Right ventricle myocardium superior (tissue), 1 donor: ENCODE measurements around the gene NDOR1. TPM values are rescaled to one million over a fixed set of nuclear protein-coding genes. Genes with fewer than 3 reads are reported as not detected.

ENCODE experiments used
- ATAC-seq: fragments of 200-7000 bp; cut with Tn5 transposase; one replicate; pipeline ENCODE4 v1.9.1; 2020; ENCODE audit warnings: mild to moderate bottlenecking; ENCODE audit not compliant: poor library complexity
- DNase-seq: peaks from one replicate; pipeline ENCODE4 v3.0.0-alpha.2; 2020
- intact Hi-C: fragments of 100-400 bp; cut with DNase I; formaldehyde crosslinking; loops from one replicate; pipeline ENCODE4 v1.11.2; 2022
- total RNA-seq: library from RNA; stranded (reverse); fragmentation: NEBNext Ultra II Directional; extraction: Animal tissue kit (Norgen Biotek cat#: 25700); gene quantifications from one replicate; pipeline ENCODE4 v1.2.1, GENCODE V29; 2021
- donor health status: DM: no; HTN: yes; CAD: no; lungs with severe emphysema.

Gene NDOR1
- total RNA-seq, 1 donor from 2014 or later: 5.5 TPM

DNA sequence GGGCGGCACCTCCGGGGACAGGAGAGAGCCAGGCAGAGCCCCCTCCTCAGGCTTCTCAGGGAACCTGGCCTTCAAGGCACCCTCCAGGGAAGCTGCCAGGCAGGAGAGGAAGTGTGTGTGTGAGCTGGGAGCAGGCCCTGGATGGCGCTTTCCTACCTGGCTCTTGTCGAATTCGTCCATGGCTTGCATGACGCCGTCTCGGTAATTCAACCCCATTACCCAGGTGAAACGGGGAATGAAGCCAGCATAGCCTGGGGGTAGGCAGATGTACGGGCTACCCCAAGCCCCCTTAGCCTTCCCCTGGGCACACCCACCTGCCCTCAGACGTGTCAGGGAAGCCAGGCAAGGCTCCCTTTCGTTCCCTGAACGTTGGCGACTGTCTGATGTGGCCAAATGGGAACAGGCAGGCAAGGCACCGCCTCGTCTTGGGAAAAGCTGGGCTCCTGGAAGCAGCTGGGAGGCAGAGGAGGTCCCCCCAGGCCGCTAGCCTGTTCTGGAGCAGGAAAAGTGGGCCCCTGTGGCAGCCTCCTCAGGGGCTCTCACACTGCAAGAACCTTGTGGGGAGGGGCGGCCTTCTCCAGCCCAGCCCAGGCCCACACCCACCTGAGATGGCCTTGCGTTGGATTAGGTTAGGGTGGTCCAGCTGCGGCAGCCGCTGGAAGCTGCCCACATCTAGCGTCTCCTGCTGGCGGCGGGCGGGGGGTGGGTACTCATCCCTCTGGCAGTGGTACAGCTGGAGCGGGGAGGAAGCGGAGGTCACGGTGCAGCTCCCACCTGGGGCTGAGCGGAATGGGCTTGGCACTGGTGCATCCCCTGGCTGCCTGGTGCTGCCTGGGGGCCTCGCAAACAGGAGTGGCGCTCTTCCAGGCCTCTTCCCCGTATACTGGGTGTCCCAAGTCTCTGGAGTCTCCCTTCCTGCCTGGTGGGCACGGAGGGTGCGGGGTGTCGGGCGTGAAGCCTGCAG lies 39.3 kb downstream of the NDOR1 start:
- DNase-seq: no peak
- intact Hi-C loops: no loop called here
- ATAC-seq: no peak

DNA sequence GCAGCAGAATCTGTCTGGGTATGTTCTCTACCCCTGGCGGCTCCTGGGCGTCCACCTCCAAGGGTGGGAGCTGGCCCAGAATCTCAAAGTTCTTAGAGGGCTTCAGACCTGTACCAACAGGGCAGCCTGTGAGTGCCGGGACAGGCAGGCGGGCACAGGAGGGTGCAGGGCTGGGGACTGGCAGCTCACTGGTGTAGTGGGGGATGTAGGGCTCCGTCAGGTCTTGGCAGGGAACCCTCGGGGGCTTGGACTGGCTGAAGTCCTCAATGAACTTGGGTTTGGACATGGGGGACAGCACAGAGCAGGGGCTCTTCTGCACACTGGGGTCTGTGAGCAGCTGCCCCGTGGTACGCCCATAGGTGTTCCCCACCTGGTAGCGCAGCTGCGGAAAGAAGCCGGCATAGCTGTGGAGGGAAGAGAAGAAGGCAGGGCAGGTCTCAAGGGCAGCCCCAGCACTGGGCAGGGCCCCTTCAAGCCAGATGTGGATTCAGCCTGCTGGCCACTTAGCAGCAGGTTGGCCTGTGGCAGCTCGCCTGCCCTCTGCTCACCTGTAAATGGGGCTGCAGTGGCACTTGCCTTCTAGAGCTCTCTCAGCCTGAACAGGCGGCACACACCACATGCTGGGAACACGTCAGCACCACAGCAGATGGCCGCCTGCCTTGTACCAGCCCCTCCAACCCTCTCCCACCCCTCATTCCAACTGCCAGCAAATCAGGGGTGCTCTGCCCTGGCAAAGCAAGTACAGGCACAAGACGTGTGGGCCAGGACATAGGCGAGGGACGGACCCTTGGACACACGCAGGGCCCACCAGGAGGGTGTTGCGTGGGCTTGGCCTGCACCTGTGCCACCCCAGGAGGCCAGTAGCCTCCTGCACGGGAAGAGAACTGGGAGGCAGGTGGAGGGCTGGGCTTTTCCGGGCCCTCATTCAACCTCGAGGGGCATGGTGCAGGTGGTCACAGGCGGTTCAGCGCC lies 40.2 kb downstream of the NDOR1 start:
- no peak for DNase-seq
- intact Hi-C loops: no loop called here
- no peak for ATAC-seq

DNA sequence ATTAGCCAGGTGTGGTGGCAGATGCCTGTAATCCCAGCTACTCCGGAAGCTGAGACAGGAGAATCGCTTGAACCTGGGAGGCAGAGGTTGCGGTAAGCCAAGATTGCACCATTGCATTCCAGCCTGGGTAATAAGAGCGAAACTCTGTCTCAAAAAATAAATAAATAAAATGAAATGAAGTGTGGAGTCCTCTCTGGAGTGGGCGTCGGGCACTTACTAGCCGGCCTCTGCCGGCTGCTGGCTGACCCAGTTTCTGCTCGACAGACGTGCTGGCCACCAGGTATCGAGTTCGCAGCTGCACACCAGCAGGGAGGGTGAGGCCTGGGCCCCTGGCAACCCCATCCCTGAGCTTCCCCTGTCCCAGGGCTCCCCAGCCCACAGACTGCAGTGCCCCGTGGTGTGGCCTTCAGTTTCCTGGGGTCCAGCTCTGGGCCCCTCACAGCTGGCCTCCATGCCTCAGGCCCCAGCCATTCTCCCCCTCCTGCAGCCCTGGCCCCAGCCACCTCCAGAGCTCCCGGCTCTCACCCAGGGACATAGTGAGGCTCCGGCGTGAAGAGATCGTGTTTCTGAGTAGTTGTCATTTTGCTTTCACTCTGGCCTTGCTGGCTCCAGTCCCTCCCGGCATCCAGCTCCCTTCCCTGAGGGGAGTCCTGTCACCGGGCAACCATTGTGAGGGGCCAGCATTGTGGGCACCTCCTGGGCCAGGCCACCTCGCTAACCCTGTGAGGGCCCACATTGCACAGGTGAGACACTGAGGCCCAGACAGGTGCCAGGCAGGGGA lies 41.8 kb downstream of the NDOR1 start:
- intact Hi-C loops: no loop called here
- DNase-seq: no peak
- no peak for ATAC-seq

DNA sequence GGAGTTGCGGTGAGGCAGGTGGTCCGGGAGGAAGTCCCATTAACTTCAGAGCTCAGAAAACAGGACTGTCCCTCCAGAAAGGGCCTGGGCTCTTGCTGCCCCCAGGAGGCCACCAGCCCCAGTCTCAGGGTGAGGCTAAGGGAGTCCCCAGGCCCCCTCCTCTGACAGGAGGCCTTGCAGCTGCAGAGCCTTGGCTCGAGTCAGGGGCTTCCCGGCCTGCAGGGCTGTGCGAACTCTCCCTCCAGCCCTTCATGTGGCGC lies 42.3 kb downstream of the NDOR1 start:
- intact Hi-C loops: no loop called here
- DNase-seq (no peak), ATAC-seq (no peak)

DNA sequence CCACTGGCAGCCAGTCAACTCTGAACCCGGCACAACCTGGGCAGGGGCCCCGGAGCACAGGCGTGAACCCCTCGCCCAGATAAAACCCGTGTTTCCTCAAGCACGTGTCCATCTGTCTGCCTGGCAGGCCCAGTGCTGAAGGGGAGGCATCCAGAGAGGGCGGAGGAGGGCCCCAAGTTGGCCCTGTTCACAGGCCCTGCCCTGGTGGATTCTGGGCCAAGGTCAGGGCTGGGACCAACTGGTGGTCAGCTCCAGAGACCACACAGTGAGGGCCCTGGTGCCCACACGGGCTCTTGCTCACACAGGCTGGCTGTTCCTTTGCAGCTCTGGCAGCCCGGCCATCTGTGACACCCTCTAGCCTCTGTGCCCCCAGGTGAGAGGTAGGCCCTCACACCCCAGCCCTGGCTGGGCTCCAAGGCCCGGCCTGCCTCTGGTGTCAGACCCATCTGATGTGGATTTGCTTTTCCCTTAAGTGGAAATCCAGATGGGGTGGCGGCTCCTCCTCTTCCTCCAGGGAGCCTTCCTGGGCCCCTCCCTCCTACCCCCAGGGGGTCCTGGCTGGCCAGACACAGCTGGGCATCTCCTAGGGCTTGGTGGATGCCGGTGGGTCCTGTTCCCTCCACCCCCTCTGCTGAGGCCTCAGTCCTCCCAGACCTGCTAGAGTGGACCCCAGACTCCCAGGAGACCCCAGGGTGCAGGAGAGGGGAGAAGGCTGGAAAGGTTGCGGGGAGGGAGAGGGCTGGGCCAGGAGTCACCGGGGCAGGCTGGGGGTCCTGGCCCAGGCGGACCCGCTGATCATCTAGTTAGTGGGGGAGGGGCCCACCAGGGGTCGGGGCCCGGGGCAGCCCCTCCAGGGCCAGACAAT lies 45.1 kb downstream of the NDOR1 start:
- peak; percentile 36 for ATAC-seq
- DNase-seq: peak; percentile 64
- intact Hi-C loops: no loop called here

DNA sequence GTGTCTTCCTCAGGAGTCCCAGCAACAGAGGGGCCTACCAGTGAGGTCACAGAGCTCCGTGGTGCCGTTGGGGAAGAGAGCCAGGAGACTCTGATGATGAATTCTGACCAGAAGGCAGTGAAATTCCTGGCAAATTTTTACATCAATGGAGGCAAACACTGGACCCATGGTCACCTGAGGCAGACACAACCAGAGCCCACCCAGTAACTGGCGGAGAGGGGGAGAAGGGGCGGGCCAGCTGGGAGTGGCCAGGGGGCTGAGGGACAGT lies 45.6 kb downstream of the NDOR1 start, which contains the start of gene STPG3:
TSS of gene STPG3 (plus strand) at position 93 of the 268 bp plus-strand sequence. CDS start at position 94, 1 bp downstream.
- DNase-seq: no peak
- intact Hi-C loops: no loop called here
- no peak for ATAC-seq

DNA sequence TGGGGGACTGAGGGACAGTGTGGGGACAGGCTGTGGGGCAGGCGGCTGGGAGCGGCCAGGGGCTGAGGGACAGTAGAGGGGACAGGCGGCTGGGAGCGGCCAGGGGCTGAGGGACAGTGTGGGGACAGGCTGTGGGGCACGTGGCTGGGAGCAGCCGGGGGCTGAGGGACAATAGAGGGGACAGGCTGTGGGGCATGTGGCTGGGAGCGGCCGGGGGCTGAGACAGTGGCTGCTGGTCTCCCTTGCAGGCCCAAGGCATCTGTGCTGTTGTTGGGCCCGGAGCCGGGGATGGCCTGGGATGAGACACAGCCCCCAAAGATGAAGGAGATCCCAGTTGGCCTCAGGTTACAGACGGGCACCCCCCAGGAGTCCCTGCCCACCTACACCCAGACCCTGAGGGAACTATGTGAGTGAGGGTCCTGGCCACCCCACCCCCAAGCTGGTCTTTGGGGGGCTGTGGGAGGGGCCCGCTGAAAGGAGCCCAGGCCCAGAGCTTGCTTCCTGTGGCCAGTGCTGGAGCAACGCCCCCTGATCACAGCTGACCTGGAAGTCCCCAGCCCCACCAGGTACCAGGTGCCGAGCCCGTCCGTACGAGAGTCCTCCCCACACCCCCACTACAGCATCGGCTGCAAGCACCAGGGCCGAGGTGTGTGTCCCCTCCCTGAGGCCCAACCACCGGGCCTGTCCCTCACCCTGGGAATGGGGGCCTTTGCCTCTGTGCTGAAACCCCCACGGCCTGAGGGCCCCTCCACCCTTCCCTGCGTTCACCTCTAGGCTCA lies 46.2 kb downstream of the NDOR1 start:
- ATAC-seq (no peak), DNase-seq (no peak)
- intact Hi-C loops: no loop called here

DNA sequence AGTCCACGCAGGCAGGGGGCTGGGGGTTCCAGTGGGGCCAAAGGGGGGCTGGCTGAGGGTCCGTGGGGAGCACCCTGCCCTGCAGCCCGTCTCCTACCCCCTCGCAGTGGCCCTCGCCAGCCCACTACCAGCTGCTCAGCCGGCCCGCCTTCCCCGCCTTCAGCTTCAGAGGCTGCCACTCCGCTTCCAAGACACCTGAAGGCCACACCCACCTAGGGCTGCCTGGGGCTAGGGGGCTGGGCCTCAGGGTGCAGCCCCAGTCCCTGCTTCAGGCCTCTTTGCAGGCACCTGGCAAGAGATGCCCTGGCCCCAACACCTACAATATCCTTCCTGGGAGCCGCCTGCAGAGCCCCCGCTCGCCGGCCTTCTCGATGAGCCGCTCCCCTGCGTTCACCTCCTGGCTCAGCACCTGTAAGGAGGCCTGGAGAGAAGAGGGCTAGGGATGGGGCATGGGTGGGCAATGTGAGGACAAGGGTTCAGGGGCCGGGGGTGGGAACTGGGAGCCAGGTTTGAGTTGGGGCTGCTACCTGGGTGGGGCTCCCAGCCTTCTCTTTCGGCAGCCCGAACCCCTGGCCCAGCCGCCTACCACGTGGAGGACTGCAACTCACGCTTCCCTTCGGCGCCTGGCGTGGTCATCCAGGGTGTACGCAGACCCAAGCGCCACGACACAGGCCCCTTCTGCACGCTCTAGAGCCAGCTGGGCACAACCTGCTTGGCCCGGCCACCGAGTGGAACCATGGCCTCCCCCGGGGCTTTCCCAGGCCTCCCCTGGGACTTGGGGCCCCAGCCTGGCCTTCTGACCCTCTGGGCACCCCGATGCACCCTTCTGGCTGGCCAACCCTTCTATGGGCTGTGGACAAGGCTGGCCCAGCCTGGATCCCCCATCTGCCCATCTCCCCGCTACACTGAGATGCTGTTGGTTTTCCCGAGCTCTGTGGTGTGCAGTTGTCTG lies 47.3 kb downstream of the NDOR1 start:
- ATAC-seq: no peak
- intact Hi-C loops: no loop called here
- DNase-seq: no peak

DNA sequence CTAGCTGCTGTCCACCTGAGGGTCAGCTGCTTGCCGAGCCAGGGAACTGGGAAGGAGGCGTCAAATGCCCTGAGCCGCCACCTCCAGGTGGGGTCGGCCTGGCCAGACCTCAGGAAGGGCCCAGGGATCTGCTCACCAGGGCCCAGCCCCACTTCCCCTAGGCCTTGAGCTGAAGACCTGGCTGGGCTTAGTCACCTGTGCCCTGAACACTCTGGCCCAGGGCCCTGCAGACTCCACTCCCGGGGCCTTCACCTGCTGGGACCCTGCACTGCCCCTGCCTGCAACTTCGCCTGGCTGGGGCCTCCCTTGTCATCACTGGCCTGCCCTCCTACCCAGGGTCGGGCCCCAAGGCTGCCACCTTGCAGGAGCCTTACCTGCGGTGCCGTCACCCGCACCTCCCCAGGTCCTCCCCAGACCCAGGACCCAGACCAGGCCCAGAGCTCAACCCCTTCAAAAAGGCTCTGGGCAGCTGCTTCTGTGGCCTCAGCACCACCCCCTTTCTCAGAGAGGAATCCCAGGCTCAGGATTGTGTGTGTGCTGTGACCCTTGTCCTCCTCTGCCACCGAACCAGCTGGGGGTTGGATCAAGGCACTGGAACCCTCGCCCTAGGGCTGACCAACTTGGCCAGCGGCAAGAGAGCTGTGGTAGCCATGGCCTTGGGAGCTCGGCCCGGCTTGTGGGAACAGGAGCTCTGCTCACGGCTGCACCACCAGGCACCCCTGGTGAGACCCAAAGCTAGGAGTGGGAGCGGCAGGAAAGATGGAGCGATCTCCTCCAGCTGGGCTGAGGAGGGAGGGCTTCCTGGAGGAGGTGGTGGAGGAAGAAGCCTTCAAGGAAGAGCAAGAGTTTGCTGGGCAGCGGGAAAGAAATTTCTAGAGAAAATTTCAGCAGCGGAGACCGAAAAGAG lies 48.5 kb downstream of the NDOR1 start:
- no peak for ATAC-seq

DNA sequence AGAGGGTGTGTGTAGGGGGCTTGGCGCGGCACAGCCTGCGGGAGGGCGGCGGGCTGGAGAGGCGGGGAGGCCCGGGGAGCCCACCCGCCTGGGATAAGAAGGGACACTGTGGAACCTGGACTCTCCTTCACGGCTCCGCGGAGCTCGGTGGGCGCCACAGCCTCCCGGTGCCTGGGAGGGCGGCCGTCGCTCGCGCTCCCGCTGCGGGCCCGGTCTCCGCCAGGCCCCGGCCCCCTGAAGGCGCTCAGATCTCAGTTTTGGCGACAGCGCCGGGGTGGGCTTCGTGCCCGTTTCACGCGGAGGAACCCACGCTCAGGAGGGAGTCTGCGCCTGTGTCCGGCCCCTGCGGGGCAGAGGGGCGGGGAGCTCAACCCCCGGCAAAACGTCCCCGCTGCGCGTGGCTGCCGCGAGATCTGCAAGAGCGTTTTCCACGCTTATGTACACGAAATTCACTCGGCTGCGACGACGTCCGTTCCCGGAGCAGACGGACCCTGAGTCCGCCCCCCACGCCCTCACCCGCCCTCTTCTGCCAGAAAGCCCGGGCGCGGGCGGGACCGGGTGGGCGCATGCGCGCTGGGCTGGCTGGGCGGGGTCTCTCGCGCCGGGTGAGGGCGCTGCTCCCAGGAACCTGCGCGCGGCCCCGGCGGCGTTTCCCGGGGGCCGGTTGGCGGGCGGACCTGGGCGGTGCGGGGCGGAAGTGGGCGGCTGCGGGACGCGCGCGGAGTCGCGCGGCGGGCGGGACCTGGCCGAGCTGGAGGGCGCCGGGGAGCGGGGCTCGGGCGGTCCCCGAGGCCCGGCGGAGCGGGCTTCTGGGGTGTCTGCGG lies 49.3 kb downstream of the NDOR1 start, which contains the start of gene NELFB:
TSS of gene NELFB (plus strand) at position 704 of the 824 bp plus-strand sequence.
- intact Hi-C loops: no loop called here
- DNase-seq: peak; percentile 97
- ATAC-seq: peak; percentile 92

More for the DNA sequence above, 48.5 kb downstream of the NDOR1 start:
- DNase-seq: no peak
- intact Hi-C loops: no loop called here

DNA sequence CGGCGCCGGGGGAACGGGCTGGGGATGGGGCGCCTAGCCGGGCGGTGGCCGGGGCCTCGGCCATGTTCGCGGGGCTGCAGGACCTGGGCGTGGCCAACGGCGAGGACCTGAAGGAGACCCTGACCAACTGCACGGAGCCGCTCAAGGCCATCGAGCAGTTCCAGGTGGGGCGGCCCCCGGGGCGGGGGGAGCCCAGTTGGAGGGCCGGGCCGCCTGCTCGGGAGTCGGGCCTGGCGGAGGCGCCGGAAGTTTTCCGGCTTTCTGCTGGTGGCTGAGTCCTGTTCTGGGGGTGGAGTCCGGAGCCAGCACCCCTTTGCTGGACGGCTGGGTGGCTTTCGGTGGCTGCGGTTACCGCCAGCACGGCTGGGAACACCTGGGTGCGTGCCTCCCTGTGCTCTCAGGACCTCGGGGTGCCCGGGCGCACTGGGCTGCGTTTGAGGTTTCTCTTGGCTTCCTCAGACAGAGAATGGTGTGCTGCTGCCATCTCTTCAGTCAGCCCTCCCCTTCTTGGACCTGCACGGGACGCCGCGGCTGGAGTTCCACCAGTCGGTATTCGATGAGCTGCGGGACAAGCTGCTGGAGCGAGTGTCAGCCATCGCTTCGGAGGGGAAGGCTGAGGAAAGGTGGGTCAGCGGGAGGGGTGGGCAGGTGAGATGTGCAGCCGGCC lies 50.1 kb downstream of the NDOR1 start:
- ATAC-seq (peak; percentile 20), DNase-seq (no peak)
- intact Hi-C loops: no loop called here

DNA sequence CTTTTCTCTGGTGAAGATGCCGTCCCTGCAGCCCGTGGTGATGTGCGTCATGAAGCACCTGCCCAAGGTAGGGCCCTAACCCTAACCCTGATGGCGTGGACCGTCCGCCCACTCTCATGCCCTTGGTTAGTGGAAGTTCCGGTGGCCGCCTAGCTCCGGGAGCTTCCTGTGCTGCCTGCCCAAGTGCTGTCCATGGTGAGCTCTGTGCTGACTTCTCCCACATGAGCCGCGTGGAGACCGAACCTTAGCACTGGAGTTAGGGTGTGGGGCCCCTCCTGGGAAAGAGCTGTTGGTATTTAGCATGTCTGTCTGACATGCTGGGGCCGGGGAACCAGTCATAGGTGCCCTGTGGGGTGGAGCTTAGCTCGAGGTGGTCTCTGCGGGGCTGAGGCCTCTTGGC lies 50.9 kb downstream of the NDOR1 start:
- no peak for DNase-seq
- intact Hi-C loops: no loop called here
- ATAC-seq: no peak

DNA sequence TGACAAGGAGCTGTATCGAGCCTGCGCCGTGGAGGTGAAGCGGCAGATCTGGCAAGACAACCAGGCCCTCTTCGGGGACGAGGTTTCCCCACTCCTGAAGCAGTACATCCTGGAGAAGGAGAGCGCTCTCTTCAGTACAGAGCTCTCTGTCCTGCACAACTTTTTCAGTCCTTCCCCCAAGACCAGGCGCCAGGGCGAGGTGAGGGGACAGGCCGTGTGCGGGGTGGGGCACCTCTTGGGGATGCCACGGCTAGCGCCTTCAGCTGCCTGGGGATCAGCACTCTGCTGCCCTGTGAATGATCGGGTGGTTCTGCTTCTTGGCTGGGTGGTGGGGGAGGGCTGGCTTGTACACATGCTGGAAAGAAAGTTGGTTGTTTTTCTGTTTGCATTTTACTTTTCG lies 51.4 kb downstream of the NDOR1 start:
- DNase-seq (no peak), ATAC-seq (no peak)
- intact Hi-C loops: no loop called here
